MCF 10A (cell line): Measurements from ENCODE around the gene MYO1E. TPM values are rescaled to one million over a fixed set of nuclear protein-coding genes. Genes with fewer than 3 reads are reported as not detected.

Experiments used
- BruUV-seq: library from RNA; stranded (reverse); fragments of 400-500 nt; replicated peaks from 2 replicates; lab custom pipeline; 2021; lab: Mats Ljungman, UMichigan
- CTCF ChIA-PET: fragments of 300-600 bp; sonication (Branson Sonifier 250); formaldehyde crosslinking; extraction: SDS; loops from one replicate; lab custom pipeline; 2021; ENCODE audit warnings: antibody characterized with exemption, inconsistent platforms; lab: Yijun Ruan, JAX
- POLR2A ChIA-PET: fragments of 300-600, 350-650 bp; sonication (Branson Sonifier 250); formaldehyde crosslinking; extraction: SDS; loops from one replicate; lab custom pipeline; 2020; ENCODE audit warnings: antibody characterized with exemption, inconsistent platforms; lab: Yijun Ruan, JAX
- DNase-seq: peaks from one replicate; pipeline ENCODE4 v3.0.0-alpha.2; 2018; ENCODE audit not compliant: unreplicated experiment
- H3K27ac Mint-ChIP-seq: one replicate; pipeline ENCODE4 v1.8.0; 2022; ENCODE audit warnings: mild to moderate bottlenecking, low read depth, mixed read lengths; ENCODE audit not compliant: unreplicated experiment
- H3K27me3 Mint-ChIP-seq: one replicate; pipeline ENCODE4 v1.8.0; 2022; ENCODE audit warnings: mixed read lengths; ENCODE audit not compliant: insufficient read depth, unreplicated experiment
- H3K36me3 Mint-ChIP-seq: one replicate; pipeline ENCODE4 v1.8.0; 2022; ENCODE audit warnings: mild to moderate bottlenecking, moderate library complexity, mixed read lengths; ENCODE audit not compliant: insufficient read depth, unreplicated experiment
- H3K4me1 Mint-ChIP-seq: one replicate; pipeline ENCODE4 v1.8.0; 2022; ENCODE audit warnings: mixed read lengths; ENCODE audit not compliant: insufficient read depth, unreplicated experiment
- H3K4me3 Mint-ChIP-seq: one replicate; pipeline ENCODE4 v1.8.0; 2022; ENCODE audit warnings: mild to moderate bottlenecking, moderate library complexity, mixed read lengths; ENCODE audit not compliant: unreplicated experiment
- H3K9me3 Mint-ChIP-seq: one replicate; pipeline ENCODE4 v1.8.0; 2022; ENCODE audit warnings: mixed read lengths; ENCODE audit not compliant: unreplicated experiment
- CTCF ChIP-seq: fragments of 200-600 bp; IDR thresholded peaks from one replicate; pipeline ENCODE4 v1.8.0; 2022; ENCODE audit warnings: antibody characterized with exemption, mild to moderate bottlenecking; ENCODE audit not compliant: unreplicated experiment
- intact Hi-C: fragments of 100-400 bp; cut with micrococcal nuclease; formaldehyde crosslinking; loops from 2 replicates; pipeline ENCODE4 v1.14.1; 2022
- total RNA-seq: library from RNA; stranded (reverse); gene quantifications from 2 replicates; pipeline ENCODE4 v1.2.3, GENCODE V29; 2022

The MYO1E gene
- total RNA-seq, 1 experiment from 2014 or later: 121 TPM

- no peak for DNase-seq
- Mint-ChIP-seq H3K4me3 (no peak overlapping the region), H3K4me1 (no peaks in the 10 kb centered on the region), H3K9me3 (no peaks in the 10 kb centered on the region), H3K27me3 (no peaks in the 10 kb centered on the region), H3K27ac (peak overlapping the region; percentile 10), H3K36me3 (peaks cover 74% of the 10 kb centered on the region)
- BruUV-seq: no TSS peak
- ChIA-PET CTCF (interaction anchor here (1.3 kb wide), 1 partner anchor 28 kb away, joined by 3 read pairs; no protein-coding TSS in a partner anchor), POLR2A (interaction anchor here (0.6 kb wide), 1 partner anchor 34 kb away, joined by 3 read pairs; no protein-coding TSS in a partner anchor)
- intact Hi-C loops: no loop called here
- TF ChIP-seq CTCF: no peak
These were observed 154.0 kb downstream of the MYO1E start for GRCh38 chr15:59218710-59219109.

- DNase-seq: no peak
- H3K9me3 Mint-ChIP-seq: no peaks in the 10 kb centered on the region
- no peak overlapping the region for H3K4me3 Mint-ChIP-seq
- H3K27me3 Mint-ChIP-seq: no peaks in the 10 kb centered on the region
- intact Hi-C loops: no loop called here
- H3K36me3 Mint-ChIP-seq: peaks cover 78% of the 10 kb centered on the region
- TF ChIP-seq CTCF: no peak
- H3K27ac Mint-ChIP-seq: peak overlapping the region; percentile 10
- ChIA-PET CTCF (interaction anchor here (0.5 to 2.3 kb wide), 3 partner anchors 29 to 1359 kb away, joined by 3 to 4 read pairs (median 4); no protein-coding TSS in a partner anchor), POLR2A (no interaction called here)
- H3K4me1 Mint-ChIP-seq: no peaks in the 10 kb centered on the region
- BruUV-seq: no TSS peak
These were observed 154.7 kb downstream of the MYO1E start for GRCh38 chr15:59217876-59218498.

- no peak overlapping the region for H3K4me3 Mint-ChIP-seq
- intact Hi-C loops: no loop called here
- POLR2A ChIA-PET: no interaction called here
- BruUV-seq: no TSS peak
- no peak for TF ChIP-seq CTCF
- CTCF ChIA-PET: interaction anchor here (2.3 kb wide), 1 partner anchor 30 kb away, joined by 4 read pairs; no protein-coding TSS in a partner anchor
- no peaks in the 10 kb centered on the region for H3K4me1 Mint-ChIP-seq
- no peaks in the 10 kb centered on the region for H3K9me3 Mint-ChIP-seq
- no peak overlapping the region for H3K27ac Mint-ChIP-seq
- DNase-seq: no peak
- peaks cover 70% of the 10 kb centered on the region for H3K36me3 Mint-ChIP-seq
- H3K27me3 Mint-ChIP-seq: no peaks in the 10 kb centered on the region
These were observed 155.8 kb downstream of the MYO1E start for GRCh38 chr15:59216911-59217310.

GRCh38 chr15:59210186-59210585, 162.5 kb downstream of the MYO1E start:
- Mint-ChIP-seq H3K4me3 (no peak overlapping the region), H3K27ac (no peak overlapping the region), H3K36me3 (peaks cover 77% of the 10 kb centered on the region), H3K9me3 (no peaks in the 10 kb centered on the region), H3K27me3 (no peaks in the 10 kb centered on the region), H3K4me1 (no peaks in the 10 kb centered on the region)
- intact Hi-C loops: no loop called here
- no TSS peak for BruUV-seq
- no peak for TF ChIP-seq CTCF
- ChIA-PET POLR2A (no interaction called here), CTCF (no interaction called here)
- no peak for DNase-seq
